ENCODE results near the gene GSPT1.
"Not testable (repeated sequence)": the region's sequence is repeated elsewhere in the genome, so short reads cannot be mapped to it uniquely, and the experiment has no call there.

GSPT1 gene

DNA sequence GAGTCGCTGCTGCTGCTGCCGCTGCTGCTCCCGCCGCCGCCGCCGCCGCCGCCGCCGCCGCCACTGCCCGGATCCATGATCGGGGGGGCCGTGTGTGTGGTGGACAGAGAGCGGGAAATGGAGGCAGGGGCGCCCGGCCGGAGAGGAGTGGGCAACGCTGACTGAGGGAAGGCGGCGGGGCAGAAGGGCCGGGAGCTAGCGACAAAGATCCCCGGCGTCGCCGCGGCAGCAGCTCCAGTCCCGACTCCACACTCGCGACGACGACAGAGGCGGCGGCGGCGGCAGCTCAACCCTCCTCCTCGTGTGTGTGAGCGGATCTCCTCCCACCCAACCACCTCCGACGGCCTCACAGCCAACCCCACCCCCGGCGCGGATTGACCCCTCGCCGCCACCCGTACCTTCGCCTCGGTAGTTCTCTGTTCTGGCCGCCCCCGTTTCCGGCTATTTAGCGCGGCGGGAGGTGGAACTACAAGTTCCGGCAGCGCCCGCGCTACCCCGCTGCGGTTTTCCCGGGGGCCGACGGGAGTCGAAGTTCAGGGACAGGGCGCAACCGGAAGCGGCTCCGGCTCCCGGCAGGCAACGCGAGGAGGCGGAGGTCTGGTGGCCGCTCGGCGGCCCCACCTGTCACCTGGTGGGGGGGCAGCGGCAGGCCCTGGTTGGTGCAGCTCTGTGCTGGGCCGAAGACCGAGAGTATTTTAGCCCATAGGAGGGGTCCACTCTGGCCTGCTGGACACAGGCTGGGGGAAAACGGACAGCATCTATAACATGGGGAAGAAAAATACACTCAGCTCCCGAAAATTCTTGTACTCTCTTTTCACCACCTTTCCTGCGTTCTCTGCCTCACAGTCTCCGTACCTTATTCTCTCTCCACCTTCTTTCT lies at the start of gene GSPT1:
TSS of gene GSPT1 (minus strand) at position 313 of the 880 bp plus-strand sequence. CDS start at position 77, 236 bp downstream.
- peak; percentile 96 to 99 (median 98) for DNase-seq (ENCODE audit: low read depth in 4 of 4, low spot score in 1 of 4)

DNA sequence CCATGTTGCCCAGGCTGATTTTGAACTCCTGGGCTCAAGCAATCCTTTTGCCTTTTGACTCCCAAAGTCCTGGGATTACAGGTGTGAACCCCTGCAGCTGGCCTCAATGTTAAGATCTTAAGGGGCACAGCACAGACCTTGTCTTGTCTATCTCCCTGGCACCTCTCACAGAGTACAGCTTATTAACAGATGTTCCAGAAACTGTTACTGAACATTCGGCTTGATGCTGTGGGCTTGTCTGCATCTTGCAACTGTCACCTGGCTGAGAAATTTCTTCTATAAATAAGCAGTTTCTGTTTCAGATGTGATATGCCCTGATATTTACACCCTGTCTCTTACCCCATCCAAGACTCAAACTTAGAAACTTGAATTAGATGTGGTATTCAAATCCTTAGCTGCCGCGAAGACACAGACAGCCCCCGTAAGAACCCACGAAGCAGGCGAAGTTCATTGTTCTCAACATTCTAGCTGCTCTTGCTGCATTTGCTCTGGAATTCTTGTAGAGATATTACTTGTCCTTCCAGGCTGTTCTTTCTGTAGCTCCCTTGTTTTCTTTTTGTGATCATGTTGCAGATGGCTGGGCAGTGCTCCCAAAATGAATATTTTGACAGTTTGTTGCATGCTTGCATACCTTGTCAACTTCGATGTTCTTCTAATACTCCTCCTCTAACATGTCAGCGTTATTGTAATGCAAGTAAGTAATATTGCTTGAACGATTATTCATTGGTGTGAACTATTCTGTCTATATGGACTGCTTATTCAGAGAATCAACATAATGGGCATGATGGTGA lies 49.2 kb upstream of the GSPT1 start, which contains the start of gene TNFRSF17:
TSS of gene TNFRSF17 (plus strand) at position 450 of the 791 bp plus-strand sequence. CDS start at position 565, 115 bp downstream.
- DNase-seq (ENCODE audit: low read depth in 4 of 4, low spot score in 1 of 4) = no peak

DNA sequence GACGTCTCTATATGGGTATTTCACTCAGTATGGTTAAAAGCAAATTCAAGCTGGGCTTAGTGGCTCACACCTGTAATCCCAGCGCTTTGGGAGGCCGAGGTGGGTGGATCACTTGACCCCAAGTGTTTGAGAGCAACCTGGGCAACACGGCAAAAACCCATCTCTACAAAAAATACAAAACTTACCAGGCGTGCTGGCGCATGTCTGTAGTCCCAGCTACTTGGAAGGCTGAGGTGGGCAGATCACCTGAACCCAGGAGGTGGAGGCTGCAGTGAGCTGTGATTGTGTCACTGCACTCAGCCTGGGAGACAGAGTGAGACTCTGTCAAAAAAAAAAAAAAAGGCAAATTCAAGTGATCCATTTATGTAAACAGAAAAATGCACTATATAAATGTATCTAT lies 48.0 kb upstream of the GSPT1 start:
- no peak for DNase-seq (ENCODE audit: low read depth in 4 of 4, low spot score in 1 of 4)

DNA sequence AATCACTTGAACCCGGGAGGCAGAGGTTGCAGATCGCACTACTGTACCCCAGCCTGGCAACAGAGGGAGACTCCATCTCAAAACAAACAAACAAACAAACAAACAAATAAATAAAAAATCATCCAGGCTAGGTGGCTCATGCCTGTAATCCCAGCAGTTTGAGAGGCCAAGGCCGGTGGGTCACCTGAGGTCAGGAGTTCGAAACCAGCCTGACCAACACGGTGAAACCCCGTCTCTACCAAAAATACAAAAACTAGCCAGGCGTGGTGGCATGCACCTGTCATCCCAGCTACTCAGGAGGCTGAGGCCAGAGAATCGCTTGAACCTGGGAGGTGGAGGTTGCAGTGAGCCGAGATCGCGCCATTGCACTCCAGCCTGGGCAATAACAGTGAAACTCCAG lies 47.2 kb upstream of the GSPT1 start:
- not testable (repeated sequence) for DNase-seq (ENCODE audit: low read depth in 4 of 4, low spot score in 1 of 4)

DNA sequence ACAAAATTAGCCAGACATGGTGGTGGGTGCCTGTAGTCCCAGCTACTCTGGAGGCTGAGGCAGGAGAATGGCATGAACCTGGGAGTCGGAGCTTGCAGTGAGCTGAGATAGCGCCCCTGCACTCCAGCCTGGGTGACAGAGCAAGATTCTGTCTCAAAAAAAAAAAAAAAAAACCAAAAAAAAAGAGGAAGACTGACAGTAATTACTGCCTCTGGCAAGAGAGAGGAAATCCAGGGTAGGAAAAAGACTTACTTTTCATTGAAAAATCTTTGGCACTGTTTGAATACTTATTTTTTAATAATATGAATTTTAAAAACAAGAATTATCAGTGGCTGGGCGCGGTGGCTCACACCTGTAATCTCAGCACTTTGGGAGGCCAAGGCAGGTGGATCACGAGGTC lies 46.7 kb upstream of the GSPT1 start:
- not testable (repeated sequence) for DNase-seq (ENCODE audit: low read depth in 4 of 4, low spot score in 1 of 4)

DNA sequence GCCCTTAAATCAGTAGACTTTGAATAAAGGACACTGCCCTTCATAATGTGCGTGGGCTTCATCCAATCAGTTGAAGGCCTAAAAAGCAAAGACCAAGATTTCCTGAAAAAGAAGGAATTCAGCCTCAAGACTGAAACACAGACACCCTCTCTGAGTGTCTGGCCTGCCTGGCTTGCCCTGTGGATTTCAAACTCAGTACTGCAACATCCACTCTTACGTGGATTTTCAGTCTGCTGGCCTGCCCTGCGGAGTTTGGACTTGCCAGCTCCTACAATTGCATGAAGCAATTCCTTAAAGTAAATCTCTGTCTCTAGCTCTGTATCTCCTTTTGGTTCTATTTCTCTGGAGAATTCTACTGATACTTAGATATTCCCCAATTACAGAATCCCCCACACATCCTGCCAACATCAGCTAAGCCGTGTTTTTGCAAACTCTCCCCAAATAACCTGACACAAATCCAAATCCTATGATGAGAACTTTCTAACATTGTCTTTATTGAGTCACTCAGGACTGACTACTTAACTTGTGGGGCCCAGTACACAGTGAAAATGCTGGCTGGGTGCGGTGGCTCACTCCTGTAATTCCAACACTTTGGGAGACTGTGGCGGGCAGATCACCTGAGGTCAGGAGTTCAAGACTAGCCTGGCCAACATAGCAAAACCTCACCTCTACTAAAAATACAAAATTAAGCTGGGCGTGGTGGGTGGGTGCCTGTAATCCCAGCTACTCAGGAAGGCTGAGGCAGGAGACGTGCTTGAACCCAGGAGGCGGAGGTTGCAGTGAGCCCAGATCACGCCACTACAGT lies 42.0 kb upstream of the GSPT1 start:
- DNase-seq (ENCODE audit: low read depth in 4 of 4, low spot score in 1 of 4) = no peak

DNA sequence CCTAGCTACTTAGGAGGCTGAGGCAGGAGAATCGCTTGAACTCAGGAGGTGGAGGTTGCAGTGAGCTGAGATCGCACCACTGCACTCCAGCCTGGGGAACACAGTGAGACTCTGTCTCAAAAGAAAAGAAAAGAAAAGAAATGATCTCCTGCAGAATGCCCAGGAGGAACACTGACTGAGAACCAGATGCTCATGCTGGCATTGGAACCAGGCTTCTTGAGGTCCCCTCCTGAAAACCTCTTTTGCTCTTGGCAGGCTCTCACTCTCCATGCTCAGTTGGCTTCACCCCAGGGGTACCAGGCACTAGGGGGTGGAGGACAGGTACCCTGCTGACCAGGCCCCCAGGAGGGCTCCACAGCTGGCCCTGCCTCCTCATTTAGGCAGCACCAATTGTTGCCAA lies 40.8 kb upstream of the GSPT1 start:
- DNase-seq (ENCODE audit: low read depth in 4 of 4, low spot score in 1 of 4) = no peak

DNA sequence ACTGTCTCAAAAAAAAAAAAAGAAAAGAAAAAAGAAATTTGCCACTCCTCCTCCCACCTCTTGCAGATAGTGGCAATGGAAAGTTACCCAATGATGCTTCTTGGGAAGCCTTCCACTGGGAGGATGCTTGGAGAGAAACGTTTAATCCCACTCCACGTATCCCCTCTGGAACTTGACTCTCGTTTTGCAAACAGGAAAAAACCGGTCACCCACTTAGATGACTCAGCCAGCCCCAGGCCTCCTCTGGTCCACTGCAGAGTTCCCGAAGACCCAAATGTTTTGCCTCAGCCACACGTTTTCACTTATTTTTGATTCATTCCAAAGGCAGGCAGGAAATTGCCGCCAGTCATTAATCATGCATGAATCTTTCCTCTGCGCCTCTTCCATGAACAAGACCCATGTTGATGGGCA lies 40.0 kb upstream of the GSPT1 start:
- no peak for DNase-seq (ENCODE audit: low read depth in 4 of 4, low spot score in 1 of 4)

DNA sequence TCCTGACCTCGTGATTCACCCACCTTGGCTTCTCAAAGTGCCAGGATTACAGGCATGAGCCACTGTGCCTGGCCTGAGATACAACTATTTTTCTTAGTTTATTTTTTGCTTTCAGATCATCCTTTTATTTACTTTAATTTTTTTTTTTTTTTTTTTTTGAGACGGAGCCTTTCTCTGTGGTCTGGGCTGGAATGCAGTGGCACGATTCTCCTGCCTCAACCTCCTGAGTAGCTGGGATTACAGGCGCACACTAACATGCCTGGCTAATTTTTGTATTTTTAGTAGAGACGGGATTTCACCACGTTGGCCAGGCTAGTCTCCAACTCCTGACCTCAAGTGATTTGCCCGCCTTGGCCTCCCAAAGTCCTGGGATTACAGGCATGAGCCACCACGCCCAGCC lies 37.8 kb upstream of the GSPT1 start:
- DNase-seq (ENCODE audit: low read depth in 4 of 4, low spot score in 1 of 4) = not testable (repeated sequence)

DNA sequence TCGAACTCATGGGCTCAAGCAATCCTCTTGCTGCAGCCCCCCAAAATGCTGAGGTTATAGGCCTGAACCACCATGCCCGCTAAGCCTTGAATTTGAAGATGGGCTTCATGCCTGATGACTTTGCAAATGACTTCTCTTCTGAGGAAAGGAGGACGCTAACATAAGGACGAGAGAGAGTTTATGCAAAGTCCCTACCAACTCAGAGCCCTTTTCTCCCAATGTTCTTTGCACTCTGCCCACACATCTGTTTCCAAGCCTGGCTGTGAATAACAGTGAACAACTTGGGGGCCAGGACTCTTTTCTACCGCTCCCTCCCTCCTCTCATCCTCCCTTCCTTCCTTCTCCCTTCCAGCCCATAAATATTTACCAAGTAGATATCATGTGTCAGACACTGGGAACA lies 34.6 kb upstream of the GSPT1 start:
- DNase-seq (ENCODE audit: low read depth in 4 of 4, low spot score in 1 of 4) = no peak

DNA sequence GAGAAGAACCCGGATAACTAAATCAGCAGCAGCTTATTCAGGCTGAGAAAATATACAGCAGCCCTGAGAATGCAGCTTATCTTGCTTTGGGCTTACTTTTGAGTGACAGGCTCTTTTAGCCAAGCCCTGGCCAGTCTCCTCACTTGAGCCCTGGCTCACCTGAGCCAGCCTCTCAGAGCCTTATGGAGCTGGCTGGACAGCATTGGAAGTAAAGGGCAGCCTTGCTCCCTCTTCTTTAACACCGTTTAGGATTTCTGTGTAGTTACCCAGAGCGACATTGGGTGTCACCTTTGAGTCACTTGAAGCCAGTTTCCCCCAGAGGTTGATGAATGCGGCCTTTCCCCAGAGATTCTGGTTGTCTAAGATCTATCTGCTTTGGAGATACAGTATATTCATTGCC lies 33.8 kb upstream of the GSPT1 start:
- DNase-seq (ENCODE audit: low read depth in 4 of 4, low spot score in 1 of 4) = no peak

DNA sequence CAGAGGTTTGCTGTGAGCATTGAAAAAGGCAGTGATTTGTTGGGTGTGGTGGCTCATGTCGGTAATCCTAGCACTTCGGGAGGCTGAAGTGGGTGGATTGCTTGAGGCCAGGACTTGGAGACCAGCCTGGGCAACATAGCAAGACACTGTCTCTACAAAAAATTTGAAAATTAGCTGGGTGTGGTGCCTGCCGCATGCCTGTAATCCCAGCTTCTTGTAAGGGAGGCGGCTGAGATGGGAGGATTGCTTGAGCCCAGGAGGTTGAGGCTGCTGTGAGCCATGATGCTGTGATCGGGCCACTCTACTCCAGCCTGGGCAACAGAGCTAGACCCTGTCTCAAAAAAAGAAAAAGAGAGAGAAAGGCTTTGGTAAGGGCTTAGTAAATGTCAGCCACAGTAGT lies 33.1 kb upstream of the GSPT1 start:
- DNase-seq (ENCODE audit: low read depth in 4 of 4, low spot score in 1 of 4) = no peak

DNA sequence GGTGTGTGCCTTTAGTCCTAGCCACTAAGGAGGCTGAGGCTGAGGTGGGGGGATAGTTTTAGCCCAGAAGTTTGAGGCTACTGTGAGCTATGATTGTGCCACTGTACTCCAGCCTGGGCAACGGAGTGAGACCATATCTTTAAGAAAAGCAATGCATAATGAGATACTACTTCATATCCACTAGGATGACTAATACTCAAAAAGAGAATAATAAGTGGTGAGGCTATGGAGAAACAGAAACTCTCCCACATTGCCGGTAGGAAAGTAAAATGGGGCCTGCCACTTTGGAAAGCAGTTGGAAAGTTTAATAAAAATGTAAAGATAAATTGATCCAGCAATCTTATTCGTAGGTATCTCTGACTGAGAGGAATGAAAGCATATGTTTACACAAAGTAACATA lies 30.7 kb upstream of the GSPT1 start:
- DNase-seq (ENCODE audit: low read depth in 4 of 4, low spot score in 1 of 4) = no peak

DNA sequence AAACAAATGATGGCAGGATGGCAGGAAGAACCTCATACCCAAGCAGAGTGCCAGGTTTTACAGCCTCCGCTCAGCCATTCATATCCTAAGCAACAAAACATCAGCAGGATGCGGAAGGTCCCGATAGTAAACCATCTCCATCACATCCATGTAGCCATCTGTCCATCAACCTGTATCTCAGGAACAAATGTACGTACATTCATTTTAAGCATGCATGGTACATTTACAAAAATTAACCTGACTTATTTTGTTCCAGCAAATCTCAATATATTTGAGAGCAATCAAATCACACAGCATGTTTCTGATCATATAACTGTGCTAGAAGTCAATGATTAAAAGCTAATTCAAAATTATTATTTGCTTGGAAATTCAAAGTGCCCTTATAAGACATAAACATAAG lies 26.2 kb upstream of the GSPT1 start, which contains the start of gene NPIPB2:
TSS of gene NPIPB2 (minus strand) at position 101 of the 400 bp plus-strand sequence. CDS start at position 101, 0 bp downstream.
- not testable (repeated sequence) for DNase-seq (ENCODE audit: low read depth in 4 of 4, low spot score in 1 of 4)

DNA sequence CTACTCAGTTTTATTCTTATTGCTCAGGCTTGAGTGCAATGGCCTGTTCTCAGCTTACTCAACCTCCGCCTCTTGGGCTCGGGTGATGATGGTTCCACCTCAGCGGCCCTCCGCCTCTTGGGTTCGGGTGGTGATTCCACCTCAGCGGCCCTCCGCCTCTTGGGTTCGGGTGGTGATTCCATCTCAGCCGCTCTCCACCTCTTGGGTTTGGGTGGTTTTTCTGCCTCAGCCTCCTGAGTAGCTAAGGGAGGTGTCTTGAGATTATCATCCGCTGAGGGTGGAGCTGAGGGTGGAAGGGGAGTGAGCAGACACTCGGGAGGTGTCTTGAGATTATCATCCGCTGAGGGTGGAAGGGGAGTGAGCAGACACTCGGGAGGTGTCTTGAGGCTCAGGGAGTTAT lies 11.6 kb upstream of the GSPT1 start:
- not testable (repeated sequence) for DNase-seq (ENCODE audit: low read depth in 4 of 4, low spot score in 1 of 4)

DNA sequence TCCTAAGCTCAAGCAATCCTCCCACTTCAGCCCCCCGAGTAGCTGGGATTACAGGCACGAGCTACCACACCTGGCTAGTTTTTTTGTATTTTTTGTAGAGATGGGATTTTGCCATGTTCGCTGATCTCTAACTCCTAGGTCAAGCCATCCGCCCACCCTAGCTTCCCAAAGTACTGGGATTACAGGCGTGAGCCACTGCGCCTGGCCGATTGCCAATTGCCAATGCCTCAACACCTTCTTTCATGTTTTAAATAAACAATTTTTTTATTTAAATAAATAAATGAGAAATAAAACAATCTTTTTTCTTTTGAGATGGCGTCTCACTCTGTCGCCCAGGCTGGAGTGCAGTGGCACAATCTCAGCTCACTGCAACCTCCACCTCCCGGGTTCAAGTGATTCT lies 8.3 kb upstream of the GSPT1 start:
- DNase-seq (ENCODE audit: low read depth in 4 of 4, low spot score in 1 of 4) = not testable (repeated sequence)

DNA sequence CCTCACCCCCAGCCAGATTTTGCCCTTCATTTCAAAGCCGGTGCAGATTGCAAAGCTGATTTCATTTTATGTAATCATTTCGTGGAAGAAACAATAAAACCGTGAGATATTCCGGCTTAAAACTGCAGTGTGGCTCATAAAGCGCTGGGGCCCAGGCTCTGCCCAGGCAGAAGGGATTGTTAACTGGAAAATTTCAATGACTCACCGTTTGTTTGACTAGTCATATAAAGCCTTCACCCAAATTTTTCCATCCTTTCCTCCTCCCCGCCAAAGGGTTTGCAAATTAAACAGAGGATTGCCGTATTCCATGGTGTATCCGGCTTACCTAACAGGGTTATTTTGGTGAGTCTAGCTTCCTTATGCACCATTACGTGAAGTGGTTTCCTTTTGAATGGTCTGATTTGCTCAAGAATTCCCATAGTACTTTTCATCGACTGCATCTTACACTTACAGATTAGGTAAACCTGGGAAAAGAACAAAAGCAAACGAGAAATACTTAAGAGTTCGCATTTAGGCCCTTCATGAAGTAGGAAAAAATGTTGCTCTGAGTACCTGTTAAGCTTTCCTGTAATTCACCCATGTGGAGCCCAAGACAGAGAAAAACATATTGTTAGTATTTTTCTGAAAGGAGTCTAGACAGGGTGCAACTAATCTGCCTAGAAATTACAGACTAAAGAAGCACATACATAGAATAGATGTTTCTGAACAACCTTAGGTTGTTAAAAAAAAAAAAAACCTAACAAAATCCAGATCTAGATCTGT lies 949 bp upstream of the GSPT1 start:
- no peak for DNase-seq (ENCODE audit: low read depth in 4 of 4, low spot score in 1 of 4)

DNA sequence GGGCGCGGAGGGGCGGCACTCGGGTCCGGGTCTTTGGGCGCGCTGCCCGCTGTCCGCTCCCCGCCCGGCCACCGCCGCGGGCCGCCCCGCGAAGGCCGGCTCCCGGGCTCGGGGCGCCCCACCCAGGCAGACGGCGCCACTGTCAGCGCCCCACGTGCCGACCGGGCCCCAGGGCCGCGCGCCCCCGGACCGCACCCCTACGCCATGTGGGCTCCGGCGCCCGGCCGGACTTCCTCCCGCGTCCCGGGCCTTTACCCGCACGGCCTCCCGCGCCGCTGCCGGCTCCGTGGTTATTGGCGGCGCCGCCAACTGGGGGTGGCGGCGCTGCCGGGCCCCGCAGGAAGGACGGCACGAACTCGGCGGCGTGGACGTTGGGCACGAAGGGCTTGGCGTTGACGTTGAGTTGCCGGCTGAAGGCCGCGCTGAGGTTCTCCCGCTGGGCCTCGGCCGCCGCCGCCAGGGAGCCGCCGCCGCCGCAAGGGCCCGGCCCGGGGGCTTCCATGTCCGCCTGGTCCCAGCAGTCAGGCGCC lies 577 bp downstream of the GSPT1 start:
- peak in 3 of 4 experiments; percentile 2 to 19 (median 11) for DNase-seq (ENCODE audit: low read depth in 4 of 4, low spot score in 1 of 4)

DNA sequence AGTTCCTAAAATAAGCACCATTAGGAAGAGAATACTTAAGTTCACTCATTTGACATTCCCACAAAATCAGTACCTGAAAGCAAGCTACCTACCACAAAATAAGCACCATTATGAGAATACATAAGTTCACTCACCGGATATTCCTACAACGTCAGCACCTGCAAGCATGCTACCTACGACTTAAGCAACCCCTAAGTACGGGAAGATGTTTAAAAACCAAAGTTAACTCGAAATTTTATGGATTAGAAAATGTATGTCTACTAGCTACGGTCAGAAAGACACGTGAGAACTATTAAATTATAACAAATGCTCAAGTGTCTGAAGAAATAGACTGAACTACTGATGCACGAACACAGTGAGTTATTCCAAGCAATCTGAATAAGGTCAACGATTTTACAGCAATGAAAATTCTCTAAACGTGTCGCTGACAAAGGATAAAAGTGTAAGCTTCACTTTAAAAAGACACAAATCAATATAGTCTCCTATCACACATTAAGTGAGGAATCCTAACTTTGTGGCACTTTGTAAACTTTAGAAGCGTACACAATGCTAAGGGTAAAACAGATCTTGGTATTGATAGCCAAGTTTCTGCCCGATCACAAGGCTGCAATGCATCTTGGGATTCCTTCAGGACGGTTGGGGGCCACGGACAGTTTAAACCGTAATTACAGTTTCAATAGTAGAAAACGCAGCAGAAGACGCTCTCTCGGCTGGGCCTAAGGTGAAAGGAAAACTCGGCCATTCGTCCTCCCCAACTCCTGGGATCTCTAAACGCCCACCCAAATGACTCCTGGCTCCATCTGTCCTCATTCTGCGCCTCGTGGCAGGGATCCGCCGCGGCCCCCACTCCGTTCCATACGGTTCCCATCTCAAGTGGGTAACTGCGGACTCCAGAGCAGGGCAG lies 1.3 kb downstream of the GSPT1 start:
- peak in 3 of 4 experiments; percentile 2 to 10 (median 9) for DNase-seq (ENCODE audit: low read depth in 4 of 4, low spot score in 1 of 4)

Measured in stimulated activated CD4-positive, alpha-beta T cell treated with anti-CD3 and anti-CD28 coated beads, Interleukin-1b, Interleukin-23, amount 100 ng/mL, for 24 hours (primary cell).